Frontal cortex (tissue), 4 donors: ENCODE measurements around the gene CALN1. TPM values are rescaled to one million over a fixed set of nuclear protein-coding genes. Genes with fewer than 3 reads are reported as not detected.

Experiments used
- DNase-seq, 2 donors: peaks; one replicate each; pipeline ENCODE4 v3.0.0; 2012; ENCODE audit warnings: low spot score in 2 of 2
- FAIRE-seq: peaks from 2 replicates; lab custom pipeline; 2012; peaks lifted over from hg19 to GRCh38; lab: Jason Lieb, UNC
- total RNA-seq: library from RNA; depleted of rRNA; stranded (reverse); fragments of >200 nt; gene quantifications from one replicate; pipeline ENCODE4 v1.2.3, GENCODE V29; 2014
- donor health status: control.
- donor health status: control.
- donor health status: control.

CALN1 gene
- total RNA-seq, 1 donor from 2014 or later: 40.4 TPM

DNA sequence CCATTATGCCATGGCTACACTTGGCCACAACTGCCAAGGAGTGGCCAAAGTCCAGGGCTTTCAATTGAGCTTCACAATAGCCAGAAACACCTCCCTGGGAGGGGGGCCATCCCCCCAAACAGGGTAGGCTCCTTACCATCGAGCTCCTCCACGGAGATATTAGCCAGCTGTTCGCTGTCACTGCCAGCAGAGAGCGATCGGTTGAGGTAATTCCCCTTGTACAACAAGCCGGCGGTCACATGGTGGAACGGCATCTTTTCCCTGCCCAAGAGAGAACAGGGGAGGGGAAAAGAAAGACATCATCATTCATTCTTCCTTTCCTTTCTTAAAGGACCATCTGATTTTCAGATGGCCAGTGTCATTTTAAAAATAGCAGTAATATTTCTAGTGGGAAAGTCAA lies 133.6 kb downstream of the CALN1 start:
- no peak for FAIRE-seq
- DNase-seq: no peak

- FAIRE-seq (no peak), DNase-seq (no peak)
Measured at GRCh38 chr7:72275382-72276070, 136.6 kb downstream of the CALN1 start.

DNA sequence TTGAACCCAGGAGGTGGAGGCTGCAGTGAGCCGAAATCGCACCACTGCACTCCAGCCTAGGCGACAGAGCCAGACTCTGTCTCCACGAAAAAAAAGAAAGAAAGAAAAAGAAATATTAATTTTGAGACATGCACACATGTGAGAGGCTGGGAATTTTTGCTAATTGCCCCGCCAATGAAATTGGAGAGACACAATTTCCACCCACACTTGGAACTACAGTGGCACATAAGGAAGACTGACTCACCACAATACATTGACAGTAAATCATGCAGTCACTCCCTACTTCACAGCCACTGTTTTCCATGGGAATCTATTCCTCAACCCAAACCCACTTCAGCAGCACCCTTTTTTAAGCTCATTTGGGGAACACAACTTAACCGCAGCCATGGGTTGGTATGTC lies 139.7 kb downstream of the CALN1 start:
- FAIRE-seq (no peak), DNase-seq (no peak)

DNA sequence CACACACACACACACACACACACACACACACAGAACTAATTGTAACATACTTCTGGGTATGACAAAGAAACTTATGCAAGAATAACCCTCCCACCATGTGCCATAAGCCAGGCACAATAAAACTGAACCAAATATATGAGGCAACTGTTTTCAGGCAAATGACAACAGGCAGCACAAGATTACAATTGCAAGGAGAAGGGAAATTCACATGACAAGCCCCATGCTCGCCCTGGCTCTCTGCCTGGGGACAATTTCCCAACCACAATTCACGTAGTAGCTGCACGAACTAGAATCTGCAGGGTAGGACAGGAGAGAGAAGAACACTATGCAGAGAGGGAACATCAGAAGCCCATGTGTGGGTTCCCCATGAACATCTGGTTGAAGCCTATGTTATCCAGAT lies 143.3 kb downstream of the CALN1 start:
- FAIRE-seq: no peak
- DNase-seq: no peak

- DNase-seq: no peak
- FAIRE-seq: no peak
Measured at GRCh38 chr7:72268090-72268489, 144.0 kb downstream of the CALN1 start.

- no peak for FAIRE-seq
Measured at GRCh38 chr7:72267291-72267800, 144.8 kb downstream of the CALN1 start.

GRCh38 chr7:72266771-72267170 lies 145.4 kb downstream of the CALN1 start:
- DNase-seq (no peak), FAIRE-seq (no peak)

More at GRCh38 chr7:72267291-72267800, 144.8 kb downstream of the CALN1 start:
- DNase-seq: no peak

DNA sequence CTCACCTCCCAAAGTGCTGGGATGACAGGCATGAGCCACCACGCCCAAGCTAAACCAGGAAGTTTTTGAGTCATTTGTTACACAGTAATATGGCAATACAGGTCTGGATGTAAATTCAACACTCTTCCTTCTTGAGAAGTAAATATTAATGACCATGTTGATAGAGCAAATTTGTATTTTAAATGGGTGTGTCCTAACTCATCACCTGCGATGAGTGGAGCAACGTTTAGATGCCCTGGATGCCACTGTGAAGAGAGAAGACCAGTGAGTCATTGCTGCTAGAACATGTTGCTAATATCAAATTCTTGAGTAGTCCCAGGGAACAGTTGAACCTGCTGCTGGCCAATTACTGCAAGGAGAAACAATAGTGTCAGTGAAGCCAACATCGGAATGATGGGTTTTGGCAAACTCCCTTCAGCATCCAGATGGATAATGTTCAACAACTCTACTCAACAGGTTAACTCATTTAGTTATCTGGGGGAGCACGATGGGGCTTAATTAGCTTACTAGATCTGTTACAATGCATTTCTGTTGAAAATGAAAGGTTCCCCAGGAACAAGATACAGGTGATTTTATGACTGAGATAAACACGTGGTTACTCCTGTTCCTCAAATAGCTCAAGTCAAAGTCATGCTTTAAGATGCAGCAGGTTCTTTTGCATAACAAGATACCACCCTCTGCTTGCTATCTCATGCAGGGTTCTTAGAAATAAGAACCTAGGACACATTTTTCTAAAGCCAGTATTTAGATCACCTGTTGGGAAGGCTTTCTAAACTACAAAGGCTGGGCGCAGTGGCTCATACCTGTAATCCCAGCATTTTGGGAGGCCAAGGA lies 146.8 kb downstream of the CALN1 start:
- DNase-seq (no peak), FAIRE-seq (no peak)

GRCh38 chr7:72260406-72260805 lies 151.7 kb downstream of the CALN1 start:
- DNase-seq (no peak), FAIRE-seq (no peak)

- no peak for FAIRE-seq
- DNase-seq: no peak
Measured at GRCh38 chr7:72258074-72258473, 154.1 kb downstream of the CALN1 start.

DNA sequence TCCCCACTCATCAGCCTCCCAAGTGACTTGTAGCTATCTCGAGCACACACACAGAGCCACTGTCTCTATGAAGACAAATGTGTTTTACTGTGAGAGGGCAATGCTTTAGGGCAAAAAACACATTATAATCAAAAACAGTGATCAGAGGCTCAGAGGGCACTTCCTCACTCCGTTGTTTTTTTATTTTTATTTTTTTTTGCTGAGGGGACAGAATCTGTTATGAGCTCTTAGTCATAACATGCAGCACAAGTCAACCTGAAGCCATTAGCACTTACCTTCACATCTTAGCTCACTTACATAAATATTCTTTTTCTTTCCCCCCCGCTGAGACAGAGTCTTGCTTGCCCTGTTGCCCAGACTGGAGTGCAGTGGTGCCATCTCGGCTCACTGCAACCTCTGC lies 157.7 kb downstream of the CALN1 start:
- no peak for FAIRE-seq
- no peak for DNase-seq

DNA sequence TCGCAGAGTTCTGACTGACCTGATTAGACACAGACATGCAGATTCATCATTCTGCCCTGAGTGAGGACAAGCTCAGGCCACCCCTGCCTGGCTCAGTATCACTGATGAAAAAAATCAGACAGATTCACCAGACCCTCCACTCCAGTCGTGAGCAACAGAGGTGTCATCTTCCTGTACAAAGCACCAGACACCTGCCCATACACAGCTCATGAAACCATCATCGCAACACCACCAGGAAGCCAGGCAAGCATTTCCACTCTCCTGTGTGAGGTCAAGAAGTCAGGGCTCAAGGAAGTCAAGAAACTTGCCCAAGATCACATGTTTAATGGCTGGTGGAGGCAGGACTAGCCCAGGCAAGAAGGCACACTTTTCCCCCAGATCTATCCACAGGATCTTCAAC lies 163.0 kb downstream of the CALN1 start:
- DNase-seq (no peak), FAIRE-seq (no peak)

GRCh38 chr7:72244826-72245398 lies 167.2 kb downstream of the CALN1 start:
- FAIRE-seq (no peak), DNase-seq (no peak)

DNA sequence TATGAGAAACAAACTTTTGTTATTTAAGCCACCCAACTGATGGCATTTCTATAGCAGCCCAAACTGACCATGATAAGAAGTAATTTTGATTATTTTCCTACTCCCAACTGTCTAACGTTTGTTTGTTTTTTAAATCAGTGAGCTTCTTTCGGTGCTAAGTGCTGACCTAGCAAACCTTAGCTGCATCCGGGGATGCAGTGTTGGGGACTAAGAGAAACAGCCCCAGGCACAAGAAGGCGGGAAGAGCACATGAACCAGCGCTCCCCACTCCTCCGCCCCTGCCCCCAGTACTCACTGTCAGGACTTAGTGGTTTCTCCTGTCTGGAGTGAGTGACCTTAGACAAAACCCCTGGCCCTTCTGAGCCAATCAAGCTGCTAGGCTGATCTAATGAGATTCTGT lies 168.8 kb downstream of the CALN1 start:
- FAIRE-seq (no peak), DNase-seq (no peak)

DNA sequence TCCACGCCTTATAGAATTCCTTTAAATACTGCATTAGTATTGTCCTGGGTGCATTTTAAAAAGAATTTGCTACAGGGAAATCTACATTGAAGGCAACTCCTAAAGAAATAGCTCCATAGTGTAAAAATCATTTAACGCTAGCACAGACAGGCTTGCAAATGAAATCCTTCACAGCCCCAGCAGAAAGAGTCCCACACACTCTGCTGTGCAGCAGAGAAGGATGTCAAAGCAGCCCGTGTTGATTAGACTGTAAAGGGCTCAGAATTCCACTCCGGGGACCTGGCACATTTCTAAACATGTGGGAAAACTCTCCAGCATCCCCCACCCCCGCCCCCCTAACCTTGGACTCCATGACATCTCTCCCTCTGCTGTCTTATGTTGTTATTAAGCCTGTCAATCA lies 176.8 kb downstream of the CALN1 start:
- no peak for FAIRE-seq
- DNase-seq: no peak

GRCh38 chr7:72234086-72234485 lies 178.1 kb downstream of the CALN1 start:
- FAIRE-seq: no peak

DNA sequence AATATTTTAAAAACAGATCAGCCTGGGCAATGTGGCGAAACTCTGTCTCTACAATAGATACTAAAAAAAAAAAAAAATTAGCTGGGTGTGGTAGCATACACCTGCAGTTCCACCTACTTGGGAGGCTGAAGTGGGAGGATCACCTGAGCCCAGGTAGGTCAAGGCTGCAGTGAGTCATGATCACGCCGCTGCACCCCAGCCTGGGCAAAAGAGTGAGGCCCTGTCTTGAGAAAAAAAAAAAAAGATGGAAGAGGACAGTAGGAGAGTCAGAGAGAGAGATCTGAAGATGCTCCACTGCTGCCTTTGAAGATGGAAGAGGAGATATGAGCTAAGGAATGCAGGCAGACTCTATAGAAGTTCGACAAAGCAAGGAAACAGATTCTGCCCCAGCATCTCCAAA lies 181.9 kb downstream of the CALN1 start:
- no peak for FAIRE-seq
- DNase-seq: no peak

More at GRCh38 chr7:72234086-72234485, 178.1 kb downstream of the CALN1 start:
- no peak for DNase-seq

DNA sequence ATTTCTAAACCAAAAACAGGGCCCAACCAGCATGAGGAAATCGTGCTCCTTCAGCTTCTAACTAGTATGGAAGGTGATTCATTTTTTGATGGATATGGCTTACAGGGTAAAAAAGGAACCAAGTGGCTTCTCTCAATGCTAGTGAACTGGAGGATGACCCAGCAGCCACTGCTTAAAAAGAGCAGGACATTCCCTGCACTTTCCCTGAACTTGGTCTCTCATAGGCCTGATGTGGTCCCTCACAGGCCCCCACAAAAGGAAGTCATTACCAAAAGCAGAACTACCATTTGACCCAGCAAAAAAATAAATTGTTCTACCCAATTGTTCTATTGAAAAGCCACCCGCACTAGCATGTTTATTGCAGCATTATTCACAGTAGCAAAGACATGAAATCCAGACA lies 188.8 kb downstream of the CALN1 start:
- no peak for FAIRE-seq
- DNase-seq: no peak

DNA sequence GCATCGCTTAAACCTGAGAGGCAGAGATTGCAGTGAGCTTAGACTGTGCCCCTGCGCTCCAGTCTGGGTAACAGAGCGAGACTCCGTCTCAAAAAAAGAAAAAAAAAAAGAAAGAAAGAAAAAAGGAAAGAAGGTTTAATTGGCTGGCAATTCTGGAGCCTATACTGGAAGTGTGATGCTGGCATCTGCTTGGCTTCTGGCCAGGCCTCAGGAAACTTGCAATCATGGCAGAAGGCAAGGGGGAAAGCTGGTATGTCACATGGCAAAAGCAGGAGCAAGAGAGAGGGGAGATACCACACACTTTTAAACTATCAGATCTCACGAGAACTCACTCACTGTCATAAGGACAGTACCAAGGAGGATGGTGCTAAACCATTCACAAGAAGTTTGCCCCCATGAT lies 190.0 kb downstream of the CALN1 start:
- DNase-seq (no peak), FAIRE-seq (no peak)

DNA sequence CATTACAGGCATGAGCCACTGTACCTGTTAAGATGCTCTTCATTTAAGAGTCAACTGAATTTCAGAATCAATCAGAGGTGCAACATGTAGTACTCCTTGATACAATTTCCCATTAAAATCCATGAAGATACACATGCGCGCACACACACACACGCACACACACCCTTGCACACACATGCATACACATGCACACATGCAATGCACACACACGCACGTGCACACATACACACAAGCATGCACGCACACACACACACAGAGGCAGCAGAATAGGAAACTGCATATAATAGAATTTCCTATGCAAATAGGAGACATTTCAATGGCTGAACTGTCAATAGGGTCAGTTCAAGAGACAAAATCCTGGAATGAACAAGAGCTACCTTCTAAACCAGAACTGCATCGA lies 192.6 kb downstream of the CALN1 start:
- FAIRE-seq: no peak
- DNase-seq: no peak

DNA sequence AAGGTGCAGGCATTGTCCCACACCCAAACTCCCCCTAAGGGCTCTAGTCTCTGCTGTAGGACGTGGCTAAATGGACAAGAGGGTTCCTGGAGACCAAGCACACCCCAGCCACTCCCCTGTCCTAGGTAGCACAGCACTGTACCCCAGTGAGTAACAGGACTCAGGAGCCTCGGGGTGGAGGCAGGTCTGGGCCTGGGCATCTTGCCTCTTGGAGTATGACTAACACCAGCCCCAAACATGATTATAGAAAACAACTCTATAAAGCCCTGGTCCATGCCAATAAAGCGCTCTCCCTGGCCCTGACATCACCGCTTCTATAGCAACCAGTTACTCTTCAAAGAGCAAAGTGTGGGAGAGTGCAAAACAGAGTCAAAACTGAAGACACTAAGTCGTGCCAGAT lies 195.0 kb downstream of the CALN1 start:
- DNase-seq (no peak), FAIRE-seq (no peak)
